NCI-H1105 treated with DMSO at 0.1 percent for 48 hours (cell line): Measurements from ENCODE around the gene C16orf92.
A peak's percentile ranks its signal among the peaks of the same experiment; 100 is the strongest.
"Not testable (repeated sequence)": the region's sequence is repeated elsewhere in the genome, so short reads cannot be mapped to it uniquely, and the experiment has no call there.

ENCODE experiments used
- DNase-seq: peaks from one replicate; lab custom pipeline; 2025; lab: John Stamatoyannopoulos, UW

Gene C16orf92

GRCh38 chr16:30005341-30006094 is 17.5 kb upstream of the C16orf92 start:
- DNase-seq: peak; percentile 53

DNA sequence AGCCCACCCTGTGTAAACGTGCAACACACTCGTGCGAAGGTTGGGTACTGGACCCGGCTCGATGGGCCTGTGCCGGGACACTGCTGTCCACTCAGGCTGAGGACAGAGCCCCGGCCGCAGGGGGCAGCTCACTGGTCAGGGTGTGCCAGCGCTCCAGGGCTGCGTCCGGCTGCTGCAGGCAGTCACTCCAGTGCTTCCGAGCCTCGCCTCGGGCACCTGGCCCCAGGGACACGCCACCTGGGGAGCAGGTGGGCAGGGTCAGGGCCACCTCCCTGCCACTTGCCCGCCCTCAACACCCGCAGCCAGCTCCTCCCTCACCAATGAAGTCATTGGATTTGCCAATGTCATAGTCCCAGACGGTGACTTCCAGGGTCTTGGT is 16.9 kb upstream of the C16orf92 start:
- no peak for DNase-seq

DNA sequence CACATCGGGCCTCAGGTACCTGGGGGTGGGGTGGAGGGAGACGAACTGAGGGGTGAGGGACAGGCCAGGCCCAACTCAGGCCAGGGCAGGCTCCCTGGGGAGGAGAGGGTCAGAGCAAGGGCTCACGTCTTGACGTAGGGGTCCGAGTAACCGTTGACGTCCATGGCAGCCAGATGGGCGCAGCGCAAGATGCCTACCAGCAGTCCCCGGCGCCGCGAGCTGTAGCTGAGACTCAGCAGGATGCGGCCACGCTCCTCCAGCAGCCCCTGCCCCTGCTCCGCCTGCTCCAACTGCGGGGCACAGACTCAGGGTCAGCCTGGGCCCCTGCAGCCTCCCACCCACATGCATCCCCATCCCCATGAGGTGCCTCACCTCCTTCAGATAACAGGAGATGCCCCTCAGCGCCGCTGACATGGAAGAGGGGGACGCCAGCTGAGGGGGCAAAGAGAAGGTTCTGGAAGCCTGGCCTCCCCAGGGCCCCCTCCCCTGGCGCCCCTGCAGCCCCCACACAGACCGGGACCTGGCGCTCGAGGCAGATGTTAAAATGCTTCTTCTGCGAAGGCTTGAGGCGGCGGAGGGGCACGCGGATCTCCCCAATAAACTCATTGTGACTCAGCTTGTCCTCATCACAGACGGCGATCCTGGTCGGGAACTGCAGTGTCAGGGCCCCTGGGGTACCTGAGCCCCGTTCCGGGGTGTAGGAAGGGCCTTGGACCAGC is 16.2 kb upstream of the C16orf92 start:
- DNase-seq: no peak

DNA sequence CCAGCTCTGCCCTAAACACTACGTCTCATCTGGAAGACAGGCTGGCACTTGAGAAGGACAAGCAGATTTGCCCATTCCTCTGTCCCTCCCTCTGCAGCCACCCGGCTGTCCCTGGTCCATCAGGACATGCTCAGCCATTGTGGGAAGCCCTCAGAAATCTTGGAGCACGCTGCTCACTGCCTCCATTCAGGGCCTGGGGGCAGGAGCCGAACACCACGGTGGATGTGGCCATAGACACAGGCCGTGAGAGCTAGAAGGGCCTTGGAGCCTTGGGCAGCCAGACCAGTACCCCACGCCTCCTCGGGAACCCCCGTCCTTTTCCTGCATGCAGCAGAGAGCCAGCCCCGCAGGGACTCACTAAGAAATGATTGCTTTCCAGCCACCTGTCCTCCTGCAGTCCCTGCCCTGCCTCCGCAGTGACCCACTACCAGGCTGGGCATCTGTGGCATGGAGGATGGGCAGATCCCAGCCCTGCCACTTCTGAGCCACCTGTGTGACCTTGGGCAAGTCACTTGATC is 15.6 kb upstream of the C16orf92 start:
- DNase-seq: no peak

GRCh38 chr16:30009085-30009862 is 13.7 kb upstream of the C16orf92 start:
- DNase-seq: no peak

GRCh38 chr16:30009990-30010843 is 12.8 kb upstream of the C16orf92 start:
- no peak for DNase-seq

GRCh38 chr16:30010844-30011713 is 11.9 kb upstream of the C16orf92 start, which contains the start of gene DOC2A:
Gene DOC2A (minus strand): TSS chr16:30011027. CDS start chr16:30010222, 805 bp downstream.
- DNase-seq: peak; percentile 40

DNA sequence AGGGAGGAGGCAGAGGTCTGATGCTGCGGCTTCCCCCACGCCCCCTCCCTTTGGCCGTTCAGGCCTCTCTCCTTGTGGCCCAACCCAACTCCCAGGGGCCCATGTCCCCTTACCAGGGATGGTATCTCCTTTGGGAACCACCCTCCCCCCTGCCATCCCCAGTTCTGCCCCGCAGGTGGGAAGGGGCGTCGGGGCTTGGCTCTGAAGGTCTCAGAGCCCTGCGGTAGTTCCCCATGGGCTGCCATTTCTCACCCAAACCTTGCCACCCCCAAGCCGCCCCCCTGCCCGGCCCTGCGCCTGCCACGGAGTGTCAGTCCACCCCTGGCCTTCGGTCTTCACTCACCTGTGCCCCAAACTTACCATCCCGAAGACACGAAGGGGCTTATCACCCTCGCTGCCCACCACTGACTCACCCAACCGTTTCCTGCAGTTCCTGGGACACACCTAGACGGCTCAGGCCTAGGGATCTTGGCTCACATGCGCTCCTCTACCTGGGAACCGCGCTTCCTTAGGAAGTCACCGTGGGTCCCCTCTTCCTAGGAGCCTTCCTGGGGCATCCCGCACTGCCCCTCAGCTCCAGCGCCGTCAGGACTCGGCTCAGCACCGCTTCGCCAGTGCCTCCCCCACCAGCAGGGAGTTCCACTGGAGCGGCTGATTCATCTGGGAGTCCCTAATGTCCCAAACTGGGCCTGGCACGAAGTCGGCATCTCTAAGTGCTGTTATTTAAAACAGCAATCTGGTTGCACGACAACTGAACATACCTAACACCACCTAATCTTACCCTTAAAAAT is 11.1 kb upstream of the C16orf92 start:
- no peak for DNase-seq

DNA sequence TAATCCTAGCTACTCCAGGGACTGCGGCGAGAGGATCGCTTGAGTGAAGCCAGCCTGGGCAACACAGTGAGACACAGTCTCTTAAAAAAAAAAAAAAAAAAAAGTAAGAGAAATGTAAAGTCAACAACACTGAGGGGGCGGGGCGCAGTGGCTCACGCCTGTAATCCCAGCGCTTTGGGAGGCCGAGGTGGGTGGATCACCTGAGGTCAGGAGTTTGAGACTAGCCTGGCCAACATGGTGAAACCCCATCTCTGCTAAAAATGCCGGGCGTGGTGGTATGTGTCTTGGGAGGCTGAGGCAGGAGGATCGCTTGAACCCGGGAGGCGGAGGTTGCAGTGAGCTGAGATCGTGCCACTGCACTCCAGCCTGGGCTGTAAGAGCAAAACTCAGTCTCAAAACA is 10.4 kb upstream of the C16orf92 start:
- DNase-seq: not testable (repeated sequence)

DNA sequence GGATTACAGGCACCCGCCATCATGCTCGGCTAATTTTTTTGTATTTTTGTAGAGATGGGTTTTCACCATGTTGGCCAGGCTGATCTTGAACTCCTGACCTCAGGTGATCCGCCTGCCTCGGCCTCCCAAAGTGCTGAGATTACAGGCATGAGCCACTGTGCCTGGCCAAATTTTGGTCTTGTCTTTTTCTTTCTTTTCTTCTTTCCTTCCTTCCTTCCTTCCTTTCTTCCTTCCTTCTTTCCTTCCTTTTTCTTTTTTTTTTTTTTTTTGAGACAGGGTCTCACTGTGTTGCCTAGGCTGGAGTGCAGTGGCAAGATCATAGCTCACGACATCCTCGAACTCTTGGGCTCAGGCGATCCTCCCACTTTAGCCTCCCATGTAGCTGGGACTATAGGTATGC is 7.5 kb upstream of the C16orf92 start:
- not testable (repeated sequence) for DNase-seq

DNA sequence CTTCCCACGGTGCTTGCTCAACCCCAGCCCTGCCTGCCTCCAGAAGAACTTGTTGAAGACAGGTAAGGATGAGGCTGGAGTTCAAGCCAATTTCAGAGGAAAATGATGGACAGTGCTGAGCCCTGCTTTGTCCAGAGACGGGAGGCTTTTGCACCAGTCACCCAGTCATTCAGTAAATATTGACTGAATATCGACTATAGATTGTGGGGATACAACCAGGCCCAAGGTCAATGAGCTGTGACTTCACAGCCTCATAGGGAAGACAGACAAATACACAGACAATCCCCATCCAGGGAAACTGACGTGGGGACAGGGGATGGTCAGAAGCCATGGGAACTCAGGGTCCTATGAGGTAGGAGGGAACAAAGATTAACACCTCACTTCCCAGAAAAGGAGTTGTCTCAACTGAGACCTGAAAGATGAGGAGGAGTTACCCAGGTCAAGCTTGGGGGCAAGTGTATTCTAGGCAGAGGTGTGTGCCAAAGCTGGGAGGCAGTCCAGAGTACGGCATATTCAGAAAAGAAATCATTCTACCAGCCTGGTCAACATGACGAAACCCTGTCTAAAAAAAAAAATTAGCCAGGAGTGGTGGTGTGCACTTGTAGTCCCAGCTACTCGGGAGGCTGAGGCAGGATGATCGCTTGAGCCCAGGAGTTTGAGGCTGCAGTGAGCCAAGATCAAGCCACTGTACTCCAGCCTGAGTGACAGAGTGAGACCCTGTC is 6.3 kb upstream of the C16orf92 start:
- DNase-seq: no peak

DNA sequence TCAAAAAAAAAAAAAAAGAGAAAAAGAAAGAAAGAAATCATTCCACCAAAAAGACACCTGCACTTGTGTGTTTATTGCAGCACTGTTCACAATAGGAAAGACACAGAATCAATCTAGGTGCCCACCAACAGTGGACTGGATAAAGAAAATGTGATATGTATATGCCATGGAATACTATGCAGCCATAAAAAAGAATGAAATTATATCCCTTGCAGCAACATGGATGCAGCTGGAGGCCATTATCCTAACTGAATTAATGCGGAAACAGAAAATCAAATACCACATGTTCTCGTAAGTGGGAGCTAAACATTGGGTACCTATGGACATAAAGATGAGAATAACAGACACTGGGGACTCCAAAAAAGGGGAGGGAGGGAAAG is 5.7 kb upstream of the C16orf92 start:
- DNase-seq: no peak

GRCh38 chr16:30017937-30018336 is 5.1 kb upstream of the C16orf92 start:
- DNase-seq: not testable (repeated sequence)

DNA sequence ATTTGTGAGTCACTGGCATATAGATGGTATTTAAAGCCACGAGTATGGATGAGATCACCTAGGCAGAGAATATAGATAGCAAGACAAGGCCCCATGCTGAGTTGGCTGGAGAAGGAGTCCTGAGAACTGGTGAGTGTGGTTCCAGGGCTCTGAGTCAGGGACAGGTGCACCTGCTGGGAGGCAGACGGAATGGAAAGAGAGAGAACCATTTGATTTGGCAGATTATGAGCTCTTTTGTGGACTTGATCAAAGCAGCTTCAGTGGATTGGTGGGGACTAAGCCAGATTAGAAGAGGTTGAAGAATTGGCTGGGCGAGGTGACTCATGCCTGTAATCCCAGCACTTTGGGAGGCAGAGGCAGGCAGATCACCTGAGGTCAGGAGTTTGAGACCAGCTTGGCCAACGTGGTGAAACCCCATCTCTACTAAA is 4.3 kb upstream of the C16orf92 start:
- no peak for DNase-seq

- no peak for DNase-seq
Measured at GRCh38 chr16:30023586-30023985, 588 bp downstream of the C16orf92 start.

DNA sequence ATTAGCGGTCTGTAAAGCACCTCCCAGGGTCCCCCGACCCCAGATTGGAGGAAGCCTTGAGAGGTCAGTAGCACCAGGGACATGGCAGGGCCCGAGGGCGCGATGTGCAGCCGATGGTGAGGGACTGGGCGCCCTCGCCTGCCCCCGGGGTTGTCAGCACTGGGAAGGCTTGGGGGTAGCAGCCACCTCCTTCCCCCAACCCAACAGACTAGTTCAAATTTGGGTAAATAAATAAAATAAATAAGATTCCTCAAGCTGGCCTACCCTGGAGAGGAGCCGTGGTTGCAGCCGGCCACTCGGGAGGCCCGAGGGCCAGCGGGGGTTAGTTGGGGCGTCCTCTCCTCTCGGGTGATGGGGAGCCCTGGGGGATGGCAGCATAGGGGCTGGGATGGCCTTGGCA is 1.5 kb downstream of the C16orf92 start:
- DNase-seq: no peak

- no peak for DNase-seq
Measured at GRCh38 chr16:30025156-30025555, 2.2 kb downstream of the C16orf92 start.

DNA sequence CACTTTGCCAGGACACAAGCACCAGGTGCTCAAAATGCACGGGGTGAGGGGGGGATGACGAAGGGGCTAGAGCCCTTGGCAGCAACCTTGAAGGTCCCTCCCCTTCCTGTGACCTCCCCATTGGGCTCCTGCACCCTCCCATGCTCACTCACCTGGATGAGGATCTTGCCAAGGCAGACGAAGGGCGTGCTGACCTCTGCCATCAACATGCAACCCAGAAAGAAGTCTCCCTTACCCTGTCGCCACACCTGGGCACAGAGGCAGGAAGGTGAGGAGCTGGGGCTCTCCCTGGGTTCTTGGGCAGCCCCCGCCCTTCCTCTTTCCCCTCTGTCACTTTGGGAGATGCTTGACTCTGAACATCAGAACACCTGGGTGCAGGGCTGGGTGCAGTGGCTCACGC is 2.6 kb downstream of the C16orf92 start:
- no peak for DNase-seq

- DNase-seq: no peak
Measured at GRCh38 chr16:30026449-30026848, 3.5 kb downstream of the C16orf92 start.
